DOHH2 (cell line): ENCODE results near the gene CELA2A.

Experiments
- H3F3A ChIP-seq: fragments of 200-600 bp; sonication (generic), shearing (Covaris generic); 2 replicates; pipeline ENCODE4 v1.6.0; 2016; ENCODE audit warnings: antibody characterized with exemption, mild to moderate bottlenecking; ENCODE audit not compliant: control insufficient read depth, insufficient read depth
- H3K27ac ChIP-seq: fragments of 200-600 bp; sonication (generic); 2 replicates; pipeline ENCODE4 v1.5.1; 2014; ENCODE audit warnings: low read depth, mild to moderate bottlenecking, low read length, moderate library complexity
- H3K27me3 ChIP-seq: fragments of 200-600 bp; sonication (generic); 2 replicates; pipeline ENCODE4 v1.6.1; 2014; ENCODE audit warnings: mild to moderate bottlenecking, low read length, mixed read lengths; ENCODE audit not compliant: control insufficient read depth
- H3K36me3 ChIP-seq: fragments of 200-600 bp; sonication (generic); 2 replicates; pipeline ENCODE4 v1.6.1; 2014; ENCODE audit warnings: mild to moderate bottlenecking, low read length, moderate library complexity, mixed read lengths; ENCODE audit not compliant: control insufficient read depth
- H3K4me1 ChIP-seq: fragments of 200-600 bp; sonication (generic); 2 replicates; pipeline ENCODE4 v1.6.1; 2014; ENCODE audit warnings: mild to moderate bottlenecking, low read length, mixed read lengths; ENCODE audit not compliant: control insufficient read depth
- H3K4me2 ChIP-seq: fragments of 200-600 bp; sonication (generic); 2 replicates; pipeline ENCODE4 v1.6.0; 2014; ENCODE audit warnings: mild to moderate bottlenecking, low read length, moderate library complexity
- H3K4me3 ChIP-seq: fragments of 200-600 bp; sonication (generic); 2 replicates; pipeline ENCODE4 v1.5.1; 2014; ENCODE audit warnings: mild to moderate bottlenecking, low read length, mixed read lengths
- H3K79me2 ChIP-seq: fragments of 200-600 bp; sonication (generic); 2 replicates; pipeline ENCODE4 v1.6.1; 2014; ENCODE audit warnings: mild to moderate bottlenecking, low read length, mixed read lengths; ENCODE audit not compliant: control insufficient read depth
- H3K9me2 ChIP-seq: fragments of 200-600 bp; sonication (generic); replicated peaks from 2 replicates; pipeline ENCODE4 v1.6.1; 2014; ENCODE audit warnings: mild to moderate bottlenecking, low read length, mixed read lengths; ENCODE audit not compliant: control insufficient read depth
- H3K9me3 ChIP-seq: fragments of 200-600 bp; sonication (generic); 2 replicates; pipeline ENCODE4 v1.6.1; 2014; ENCODE audit warnings: antibody characterized with exemption, low read length, mixed read lengths; ENCODE audit not compliant: control insufficient read depth, insufficient read depth
- H4K20me1 ChIP-seq: fragments of 200-600 bp; sonication (generic); 2 replicates; pipeline ENCODE4 v1.6.0; 2014; ENCODE audit warnings: low read depth, mild to moderate bottlenecking, antibody characterized with exemption, low read length, moderate library complexity; ENCODE audit not compliant: control insufficient read depth, insufficient read depth
- CTCF ChIP-seq: fragments of 200-600 bp; sonication (generic); IDR thresholded peaks from one replicate; pipeline ENCODE4 v1.5.1; 2014; ENCODE audit warnings: antibody characterized with exemption, mild to moderate bottlenecking, low read depth, low read length; ENCODE audit not compliant: poor library complexity, severe bottlenecking
- EZH2phosphoT487 ChIP-seq: fragments of 200-600 bp; sonication (generic); IDR thresholded peaks from 2 replicates; pipeline ENCODE4 v1.6.1; 2017; ENCODE audit warnings: borderline replicate concordance, mild to moderate bottlenecking, antibody characterized with exemption, low read length, moderate library complexity, mixed read lengths

Gene CELA2A

GRCh38 chr1:15423355-15424077, 33.0 kb upstream of the CELA2A start:
- no peaks in the 10 kb centered on the region for H3K4me1 ChIP-seq
- TF ChIP-seq EZH2phosphoT487 (no peak), CTCF (no peak)
- H3K36me3 ChIP-seq, result peaks cover 2% of the 10 kb centered on the region; the same call in 1 of the 2 replicates
- no peak overlapping the region for H3K4me3 ChIP-seq
- H3K4me2 ChIP-seq, result no peak overlapping the region
- H3K27ac ChIP-seq, result no peak overlapping the region
- no peaks in the 10 kb centered on the region for H4K20me1 ChIP-seq
- H3K79me2 ChIP-seq, result peaks cover 26% of the 10 kb centered on the region
- no peaks in the 10 kb centered on the region for H3K9me2 ChIP-seq
- H3K9me3 ChIP-seq, result no peaks in the 10 kb centered on the region
- H3F3A ChIP-seq, result no peaks in the 10 kb centered on the region
- H3K27me3 ChIP-seq, result no peaks in the 10 kb centered on the region

- no peaks in the 10 kb centered on the region for H3K4me1 ChIP-seq
- no peaks in the 10 kb centered on the region for H3K9me2 ChIP-seq
- no peak for TF ChIP-seq EZH2phosphoT487
- no peak for TF ChIP-seq CTCF
- H3K79me2 ChIP-seq, result peaks cover 19% of the 10 kb centered on the region
- H4K20me1 ChIP-seq, result no peaks in the 10 kb centered on the region
- H3K9me3 ChIP-seq, result no peaks in the 10 kb centered on the region
- H3F3A ChIP-seq, result no peaks in the 10 kb centered on the region
- peaks cover 2% of the 10 kb centered on the region; the same call in 1 of the 2 replicates for H3K36me3 ChIP-seq
- H3K27me3 ChIP-seq, result no peaks in the 10 kb centered on the region
- H3K4me3 ChIP-seq, result no peak overlapping the region
- H3K4me2 ChIP-seq, result no peak overlapping the region
- no peak overlapping the region for H3K27ac ChIP-seq
These were observed 32.3 kb upstream of the CELA2A start for GRCh38 chr1:15424146-15424667.

DNA sequence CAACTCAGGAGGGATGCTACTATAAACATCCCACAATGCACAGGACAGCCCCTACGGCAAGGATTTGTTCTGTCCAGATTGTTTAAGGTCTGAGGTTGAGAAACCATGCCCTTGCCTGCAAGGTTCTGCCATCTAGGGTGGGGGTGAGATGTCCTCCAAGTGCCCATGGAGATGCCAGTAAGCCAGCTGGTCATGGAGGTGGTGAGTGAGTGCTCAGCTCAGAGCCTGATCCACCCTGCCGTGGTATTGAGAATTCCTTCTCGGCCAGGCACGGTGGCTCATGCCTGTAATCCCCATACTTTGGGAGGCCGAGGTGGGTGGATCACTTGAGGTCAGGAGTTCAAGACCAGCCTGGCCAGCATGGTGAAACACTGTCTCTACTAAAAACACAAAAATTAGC, 31.6 kb upstream of the CELA2A start:
- H3K79me2 ChIP-seq, result peaks cover 12% of the 10 kb centered on the region
- no peak overlapping the region for H3K27ac ChIP-seq
- H3K4me1 ChIP-seq, result no peaks in the 10 kb centered on the region
- H3K36me3 ChIP-seq, result peaks cover 2% of the 10 kb centered on the region; the same call in 1 of the 2 replicates
- H3K4me3 ChIP-seq, result no peak overlapping the region
- no peaks in the 10 kb centered on the region for H3K9me2 ChIP-seq
- no peaks in the 10 kb centered on the region for H4K20me1 ChIP-seq
- TF ChIP-seq CTCF (no peak), EZH2phosphoT487 (no peak)
- no peak overlapping the region for H3K4me2 ChIP-seq
- H3F3A ChIP-seq, result no peaks in the 10 kb centered on the region
- H3K27me3 ChIP-seq, result no peaks in the 10 kb centered on the region
- H3K9me3 ChIP-seq, result no peaks in the 10 kb centered on the region
